ENCODE measurements around the gene STK32A. TPM values are rescaled to one million over a fixed set of nuclear protein-coding genes. Genes with fewer than 3 reads are reported as not detected.

STK32A gene
- total RNA-seq, 4 donors from 2014 or later, result 9.6 to 35.2 (median 14.8) TPM

DNA sequence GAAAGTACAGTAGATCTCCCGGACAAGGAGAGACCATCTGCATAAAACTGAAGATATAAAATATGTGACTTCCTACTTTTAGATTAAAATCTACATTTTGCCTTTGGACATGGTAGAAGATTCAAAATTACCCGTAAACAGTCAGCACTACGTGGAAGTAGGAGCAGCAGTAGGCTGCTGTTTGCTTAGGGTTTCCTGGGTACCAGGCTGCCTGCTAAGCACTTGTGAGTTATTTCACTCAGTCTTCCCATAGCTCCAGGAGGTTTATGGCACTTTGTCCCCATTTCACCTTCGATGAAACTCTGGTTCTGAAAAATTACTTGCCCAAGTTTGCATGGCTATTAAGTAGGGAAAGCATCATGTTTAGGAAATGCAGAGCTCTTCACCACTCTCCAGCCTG lies 92.6 kb downstream of the STK32A start:
- DNase-seq (ENCODE audit: low spot score in 2 of 2), result no peak
- H3K4me3 ChIP-seq, result no peak overlapping the region
- no peaks in the 10 kb centered on the region for H3K9me3 ChIP-seq
- peaks cover 0 to 3% (median 0%) of the 10 kb centered on the region in 3 donors for H3K36me3 ChIP-seq
- TF ChIP-seq POLR2A (IDR thresholded peaks at IDR 0.05) (no peak), EP300 (IDR thresholded peaks at IDR 0.05) (no peak)
- TF ChIP-seq, protein P1, sequence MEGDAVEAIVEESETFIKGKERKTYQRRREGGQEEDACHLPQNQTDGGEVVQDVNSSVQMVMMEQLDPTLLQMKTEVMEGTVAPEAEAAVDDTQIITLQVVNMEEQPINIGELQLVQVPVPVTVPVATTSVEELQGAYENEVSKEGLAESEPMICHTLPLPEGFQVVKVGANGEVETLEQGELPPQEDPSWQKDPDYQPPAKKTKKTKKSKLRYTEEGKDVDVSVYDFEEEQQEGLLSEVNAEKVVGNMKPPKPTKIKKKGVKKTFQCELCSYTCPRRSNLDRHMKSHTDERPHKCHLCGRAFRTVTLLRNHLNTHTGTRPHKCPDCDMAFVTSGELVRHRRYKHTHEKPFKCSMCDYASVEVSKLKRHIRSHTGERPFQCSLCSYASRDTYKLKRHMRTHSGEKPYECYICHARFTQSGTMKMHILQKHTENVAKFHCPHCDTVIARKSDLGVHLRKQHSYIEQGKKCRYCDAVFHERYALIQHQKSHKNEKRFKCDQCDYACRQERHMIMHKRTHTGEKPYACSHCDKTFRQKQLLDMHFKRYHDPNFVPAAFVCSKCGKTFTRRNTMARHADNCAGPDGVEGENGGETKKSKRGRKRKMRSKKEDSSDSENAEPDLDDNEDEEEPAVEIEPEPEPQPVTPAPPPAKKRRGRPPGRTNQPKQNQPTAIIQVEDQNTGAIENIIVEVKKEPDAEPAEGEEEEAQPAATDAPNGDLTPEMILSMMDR (IDR thresholded peaks at IDR 0.05), result no peak
- 52 to 64% methylated on average over 4 of the region's 4 CpGs for WGBS, 2 donors
- H3K4me1 ChIP-seq, result no peaks in the 10 kb centered on the region
- H3K27me3 ChIP-seq, result no peaks in the 10 kb centered on the region
- peak overlapping the region in 2 of 4 donors; percentile 13 to 58 for H3K27ac ChIP-seq

DNA sequence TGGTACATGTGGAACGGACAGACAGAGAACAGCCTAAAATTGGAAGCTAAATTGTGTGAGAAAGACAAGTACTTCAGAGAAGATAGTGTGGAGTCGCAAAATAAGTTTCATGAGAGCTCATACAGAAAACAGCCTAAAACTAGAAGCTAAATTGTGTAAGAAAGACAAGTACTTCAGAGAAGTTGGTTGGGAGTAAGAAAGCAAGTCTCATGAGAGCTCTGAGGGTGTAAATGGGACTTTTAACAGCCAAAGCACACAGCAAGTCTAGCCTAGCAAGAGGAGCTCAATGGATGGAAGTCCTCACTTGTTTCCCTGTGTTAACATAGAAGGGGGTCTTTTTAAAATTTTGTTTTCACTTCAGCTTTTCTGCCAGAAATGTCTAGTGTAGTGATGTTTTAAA lies 93.1 kb downstream of the STK32A start:
- DNase-seq (ENCODE audit: low spot score in 2 of 2), result no peak
- TF ChIP-seq, protein P1 (IDR thresholded peaks at IDR 0.05), result no peak
- Histone ChIP-seq H3K27ac (peak overlapping the region in 2 of 4 donors; percentile 13 to 58), H3K27me3 (no peaks in the 10 kb centered on the region), H3K9me3 (no peaks in the 10 kb centered on the region), H3K4me3 (no peak overlapping the region), H3K4me1 (no peaks in the 10 kb centered on the region), H3K36me3 (peaks cover 0 to 3% (median 0%) of the 10 kb centered on the region in 3 donors)
- 67 to 87% methylated on average over 2 of the region's 2 CpGs for WGBS, 2 donors

DNA sequence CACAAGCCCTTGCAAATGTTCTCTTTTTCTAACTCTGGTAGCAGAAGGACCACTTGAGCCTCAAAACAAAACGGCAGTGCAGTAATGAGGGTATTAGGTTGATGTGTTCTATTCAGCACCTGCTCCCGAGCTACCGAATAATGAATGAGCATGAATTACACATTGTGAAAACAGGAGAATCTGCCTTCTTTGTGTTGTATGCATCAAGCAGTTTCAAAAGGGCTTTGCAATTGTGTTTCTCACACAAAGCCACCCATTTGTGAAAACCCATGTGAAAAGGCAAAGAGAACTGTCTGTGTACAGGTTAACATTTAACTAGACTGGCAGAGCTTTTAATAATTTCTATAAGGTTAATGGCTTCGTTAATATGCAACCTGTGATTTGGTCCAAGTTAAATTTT lies 97.8 kb downstream of the STK32A start:
- Histone ChIP-seq H3K36me3 (peaks cover 0 to 3% (median 0%) of the 10 kb centered on the region in 3 donors), H3K9me3 (no peaks in the 10 kb centered on the region), H3K27ac (no peak overlapping the region), H3K4me3 (no peak overlapping the region), H3K27me3 (no peaks in the 10 kb centered on the region), H3K4me1 (no peaks in the 10 kb centered on the region)
- WGBS, 2 donors, result 62 to 71% methylated on average over 4 of the region's 4 CpGs
- TF ChIP-seq POLR2A (IDR thresholded peaks at IDR 0.05) (no peak), EP300 (IDR thresholded peaks at IDR 0.05) (no peak)
- TF ChIP-seq, protein P1 (IDR thresholded peaks at IDR 0.05), result no peak
- DNase-seq (ENCODE audit: low spot score in 2 of 2), result no peak

DNA sequence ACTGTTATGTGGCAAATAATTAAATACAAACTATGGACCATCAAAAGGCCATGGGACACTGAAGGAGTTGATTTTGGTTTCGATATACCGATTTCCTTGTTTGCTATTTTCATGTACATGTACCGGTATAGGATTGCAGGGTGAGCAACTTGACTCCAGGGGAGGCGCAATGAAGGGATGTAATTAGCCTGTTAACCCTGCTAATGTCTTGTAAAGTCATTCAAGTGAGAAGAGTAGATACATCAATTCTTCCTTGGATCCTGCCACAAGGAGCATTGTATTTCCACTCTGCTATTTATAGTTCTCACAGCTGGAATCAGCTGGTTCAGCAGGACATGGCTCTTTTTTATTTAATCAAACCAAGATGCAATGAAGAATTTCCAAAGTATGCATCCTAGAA lies 102.0 kb downstream of the STK32A start:
- Histone ChIP-seq H3K4me1 (no peaks in the 10 kb centered on the region), H3K36me3 (peaks cover 0 to 4% (median 0%) of the 10 kb centered on the region in 3 donors), H3K27me3 (no peaks in the 10 kb centered on the region), H3K9me3 (peaks cover 0 to 6% (median 0%) of the 10 kb centered on the region in 4 donors), H3K4me3 (no peak overlapping the region), H3K27ac (no peak overlapping the region)
- TF ChIP-seq, protein P1 (IDR thresholded peaks at IDR 0.05), result no peak
- TF ChIP-seq EP300 (IDR thresholded peaks at IDR 0.05) (no peak), POLR2A (IDR thresholded peaks at IDR 0.05) (no peak)
- WGBS, 2 donors, result 61 to 74% methylated on average over 4 of the region's 4 CpGs
- no peak for DNase-seq (ENCODE audit: low spot score in 2 of 2)

DNA sequence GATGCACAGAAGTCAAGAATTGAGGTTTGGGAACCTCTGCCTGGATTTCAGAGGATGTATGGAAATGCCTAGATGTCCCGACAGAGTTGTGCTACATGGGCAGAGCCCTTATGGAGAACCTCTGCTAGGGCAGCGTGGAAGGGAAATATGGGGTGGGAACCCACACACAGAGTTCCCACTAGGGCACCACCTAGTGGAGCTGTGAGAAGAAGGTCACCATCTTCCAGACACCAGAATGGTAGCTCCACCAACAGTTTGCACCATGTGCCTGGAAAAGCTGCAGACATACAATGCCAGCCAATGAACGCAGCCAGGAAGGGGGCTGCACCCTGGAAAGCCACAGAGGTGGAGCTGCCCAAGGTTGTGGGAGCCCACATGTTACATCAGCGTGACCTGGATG lies 104.5 kb downstream of the STK32A start:
- Histone ChIP-seq H3K9me3 (peaks cover 0 to 6% (median 0%) of the 10 kb centered on the region in 4 donors), H3K36me3 (peaks cover 0 to 4% (median 0%) of the 10 kb centered on the region in 3 donors), H3K4me3 (no peak overlapping the region), H3K27me3 (no peaks in the 10 kb centered on the region), H3K27ac (no peak overlapping the region), H3K4me1 (no peaks in the 10 kb centered on the region)
- DNase-seq (ENCODE audit: low spot score in 2 of 2), result no peak
- TF ChIP-seq, protein P1 (IDR thresholded peaks at IDR 0.05), result no peak
- TF ChIP-seq POLR2A (IDR thresholded peaks at IDR 0.05) (no peak), EP300 (IDR thresholded peaks at IDR 0.05) (no peak)
- 100% methylated on average over 4 of the region's 4 CpGs for WGBS, 2 donors

Measured in tibial nerve (tissue), 4 donors.